GM18511 (cell line): ENCODE data around the gene AMOT.

Experiments used
- ATAC-seq: cut with Tn5 transposase; IDR thresholded peaks from one replicate; pipeline ENCODE4 v1.9.1; 2021; ENCODE audit warnings: mild to moderate bottlenecking, moderate library complexity; ENCODE audit not compliant: unreplicated experiment

AMOT gene

DNA sequence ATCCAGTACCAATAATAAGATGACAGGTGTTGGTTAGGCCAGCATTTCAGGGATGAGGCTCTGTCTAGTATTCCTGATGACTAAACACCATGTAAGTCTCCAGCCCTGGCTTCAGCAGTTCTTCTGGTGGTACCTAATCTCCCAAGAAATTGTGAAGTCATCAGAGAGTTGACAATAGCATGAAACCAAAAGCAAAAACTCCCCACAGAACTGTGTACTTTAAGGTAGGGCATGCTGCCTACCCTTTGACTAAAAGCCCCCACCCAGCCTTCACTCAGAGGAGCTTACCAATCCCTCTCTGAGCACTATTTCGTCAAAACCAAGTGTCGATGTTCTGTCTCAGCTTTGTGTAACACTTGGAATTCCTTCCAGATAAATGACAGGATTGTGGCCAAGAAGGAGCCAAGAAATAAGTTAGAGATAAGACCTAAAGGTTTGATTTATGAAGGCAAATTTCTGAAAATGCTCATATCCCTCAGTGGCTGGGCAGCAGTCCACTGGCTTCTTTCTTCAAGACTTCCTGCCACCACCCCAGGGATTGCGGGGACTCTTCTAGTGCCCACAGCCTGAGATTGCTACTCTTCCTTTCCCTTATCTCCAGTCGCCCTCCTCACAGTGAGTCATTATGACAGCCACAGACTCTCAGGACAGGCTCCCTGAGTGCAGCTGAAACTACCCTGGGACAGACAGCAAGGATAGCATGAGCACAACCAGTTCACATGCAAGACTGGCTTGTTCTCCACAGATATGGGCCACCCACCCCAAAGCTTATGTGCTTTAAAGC lies 93.6 kb downstream of the AMOT start:
- ATAC-seq, result peak; percentile 50

DNA sequence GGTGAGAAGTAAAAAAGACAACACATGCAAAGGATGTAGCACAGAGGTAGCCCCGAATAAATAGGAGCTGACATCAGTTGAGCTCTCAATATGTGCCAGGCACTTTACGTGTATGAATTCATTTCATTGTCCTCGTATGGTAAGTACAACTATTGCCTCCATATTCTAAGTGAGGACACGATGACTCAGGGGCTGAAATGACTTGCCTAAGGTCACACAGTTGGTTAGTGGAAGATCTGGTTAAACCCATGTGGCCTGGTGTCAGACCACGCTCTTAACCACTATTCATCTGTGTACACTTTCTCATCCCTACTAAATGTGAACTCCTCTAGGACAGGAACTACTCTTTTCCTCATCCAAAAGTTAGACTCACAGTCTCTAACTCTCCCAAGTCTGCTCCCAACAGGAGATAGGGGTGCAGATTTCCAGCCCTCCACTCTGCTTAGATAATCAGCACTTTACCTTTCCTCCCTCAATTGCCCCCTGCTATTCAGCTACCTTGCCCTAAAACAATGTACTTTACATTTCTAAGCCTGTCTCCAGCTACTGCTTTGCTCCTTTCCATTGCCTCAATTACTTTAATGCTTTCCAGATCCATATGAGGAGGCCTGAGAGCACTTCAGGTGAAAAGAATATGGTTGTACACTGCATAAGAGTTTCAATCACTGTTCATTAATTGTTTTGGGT lies 102.1 kb downstream of the AMOT start:
- peak; percentile 50 for ATAC-seq

DNA sequence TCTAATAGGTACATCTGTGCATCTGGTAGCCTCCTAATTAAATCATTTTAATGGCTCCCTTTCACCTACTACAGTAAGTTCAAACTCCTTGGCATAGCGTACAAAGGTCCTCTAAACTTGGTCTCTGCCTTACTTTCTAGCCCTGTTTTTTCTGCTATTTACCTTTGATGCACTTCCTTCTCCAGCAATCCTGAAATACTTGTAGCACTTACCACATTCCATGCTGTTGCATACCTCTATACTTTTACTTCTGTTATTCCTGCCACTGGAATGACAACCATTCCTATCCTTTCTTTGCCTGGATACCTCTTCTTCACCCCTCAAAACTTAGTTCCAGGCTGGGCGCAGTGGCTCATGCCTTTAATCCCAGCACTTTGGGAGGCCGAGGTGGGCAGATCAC lies 104.3 kb downstream of the AMOT start:
- no peak for ATAC-seq

DNA sequence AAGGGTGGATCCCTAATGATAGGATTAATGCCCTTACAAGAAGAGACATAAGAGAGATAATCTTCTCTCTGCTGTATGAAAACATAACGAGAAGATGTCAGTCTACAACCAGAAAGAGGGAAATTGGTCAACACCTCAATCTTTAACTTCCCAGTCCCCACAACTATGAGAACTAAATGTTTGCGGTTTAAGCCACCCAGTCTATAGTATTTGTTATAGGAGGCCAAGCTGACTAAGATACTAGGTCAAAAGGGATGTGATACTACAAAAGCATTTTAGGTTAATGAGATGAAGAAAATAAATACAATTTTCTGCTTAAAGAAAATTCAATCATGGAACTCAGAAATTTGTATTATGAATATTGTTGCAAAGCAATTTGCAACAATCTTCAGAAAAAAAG lies 105.5 kb downstream of the AMOT start:
- peak; percentile 68 for ATAC-seq

DNA sequence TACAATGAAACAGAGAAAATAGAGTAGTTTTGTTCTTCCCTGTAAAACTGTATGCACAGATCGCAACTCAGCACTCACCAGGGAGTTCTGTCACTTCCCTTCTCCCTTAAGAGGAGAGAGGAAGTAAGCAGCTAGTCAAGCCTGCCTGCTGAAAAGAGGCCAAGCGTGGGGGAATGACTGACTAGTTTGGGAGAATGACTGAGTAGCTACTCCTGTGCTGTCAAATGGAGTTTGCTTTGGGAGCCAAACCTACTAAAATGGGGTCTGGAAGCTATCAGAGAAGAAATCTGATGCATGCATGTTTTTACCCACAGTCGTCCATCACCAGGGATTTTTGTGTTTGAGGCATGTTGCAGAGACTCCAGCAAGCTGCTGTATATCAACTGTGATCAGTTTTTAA lies 106.3 kb downstream of the AMOT start:
- no peak for ATAC-seq

DNA sequence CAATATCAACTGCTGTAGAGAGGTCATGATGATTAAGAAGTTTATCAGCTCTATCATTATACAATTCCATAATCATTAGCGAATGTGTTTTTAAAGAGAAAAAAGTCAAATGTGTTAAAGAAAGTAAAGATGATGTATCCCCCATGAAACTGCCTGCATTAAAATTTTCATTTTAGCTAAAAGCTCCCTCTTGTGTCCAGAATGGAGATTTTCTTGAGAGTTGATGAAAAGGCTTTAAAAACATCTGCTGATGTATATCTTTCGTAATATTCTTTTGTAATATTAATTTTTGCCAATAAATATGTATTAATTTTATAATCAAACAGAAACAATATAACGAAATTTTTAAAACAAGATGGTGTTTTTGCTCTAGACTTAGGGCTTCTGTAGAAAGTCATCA lies 108.8 kb downstream of the AMOT start:
- ATAC-seq, result no peak
